WERI-Rb-1 (cell line): ENCODE results near the gene SRRD.

ENCODE experiments used
- DNase-seq: peaks from one replicate; pipeline ENCODE4 v3.0.0-alpha.2; 2020
- H3K27ac ChIP-seq: fragments of 250-450 bp; sonication (Bioruptor Pico); 2 replicates; pipeline ENCODE4 v1.5.1; 2020; ENCODE audit warnings: mild to moderate bottlenecking, moderate library complexity
- H3K27me3 ChIP-seq: fragments of 250-450 bp; sonication (Bioruptor Pico); 2 replicates; pipeline ENCODE4 v1.5.1; 2021; ENCODE audit warnings: mild to moderate bottlenecking, low read depth, moderate library complexity; ENCODE audit not compliant: insufficient read depth, severe bottlenecking
- H3K36me3 ChIP-seq: fragments of 250-450 bp; sonication (Bioruptor Pico); 2 replicates; pipeline ENCODE4 v1.5.1; 2020; ENCODE audit warnings: mild to moderate bottlenecking, moderate library complexity
- H3K4me3 ChIP-seq: 2 replicates; pipeline ENCODE4 v1.5.1; 2011; ENCODE audit warnings: low read depth, mild to moderate bottlenecking, control low read depth, low read length
- H3K9me3 ChIP-seq: fragments of 250-450 bp; sonication (Bioruptor Pico); 2 replicates; pipeline ENCODE4 v1.5.1; 2021; ENCODE audit warnings: mild to moderate bottlenecking, moderate library complexity; ENCODE audit not compliant: severe bottlenecking
- CTCF ChIP-seq: IDR thresholded peaks from 2 replicates; pipeline ENCODE4 v1.5.1; 2011; ENCODE audit warnings: low read depth, mild to moderate bottlenecking, control low read depth, inconsistent platforms, low read length

The SRRD gene

GRCh38 chr22:26536762-26537134 is 53.1 kb downstream of the SRRD start:
- Histone ChIP-seq H3K27me3 (no peaks in the 10 kb centered on the region), H3K27ac (no peak overlapping the region), H3K4me3 (no peak overlapping the region), H3K9me3 (no peaks in the 10 kb centered on the region), H3K36me3 (no peaks in the 10 kb centered on the region; the same call in 1 of the 2 replicates)
- no peak for TF ChIP-seq CTCF
- no peak for DNase-seq

- Histone ChIP-seq H3K9me3 (no peaks in the 10 kb centered on the region), H3K4me3 (no peak overlapping the region), H3K36me3 (no peaks in the 10 kb centered on the region; the same call in 1 of the 2 replicates), H3K27ac (no peak overlapping the region), H3K27me3 (no peaks in the 10 kb centered on the region)
- no peak for DNase-seq
- TF ChIP-seq CTCF = no peak
Observed at GRCh38 chr22:26540119-26540518, 56.4 kb downstream of the SRRD start.

GRCh38 chr22:26541167-26541819 is 57.6 kb downstream of the SRRD start:
- no peak overlapping the region for H3K27ac ChIP-seq
- H3K36me3 ChIP-seq = no peaks in the 10 kb centered on the region; the same call in 1 of the 2 replicates
- TF ChIP-seq CTCF = no peak
- H3K9me3 ChIP-seq = no peaks in the 10 kb centered on the region
- H3K27me3 ChIP-seq = no peaks in the 10 kb centered on the region
- DNase-seq = no peak
- H3K4me3 ChIP-seq = no peak overlapping the region

- Histone ChIP-seq H3K27me3 (no peaks in the 10 kb centered on the region), H3K27ac (no peak overlapping the region), H3K36me3 (no peaks in the 10 kb centered on the region; the same call in 1 of the 2 replicates), H3K9me3 (no peaks in the 10 kb centered on the region), H3K4me3 (no peak overlapping the region)
- TF ChIP-seq CTCF = no peak
- no peak for DNase-seq
Observed at GRCh38 chr22:26542831-26543230, 59.2 kb downstream of the SRRD start.
